GM12878 (cell line): ENCODE data around the gene GRK2. TPM values are rescaled to one million over a fixed set of nuclear protein-coding genes. Genes with fewer than 3 reads are reported as not detected.

Experiments used
- ATAC-seq: fragments of 200-7000 bp; cut with Tn5 transposase; 3 replicates; pipeline ENCODE4 v1.9.1; 2020; ENCODE audit warnings: mild to moderate bottlenecking, moderate library complexity
- BruUV-seq: library from RNA; stranded (reverse); fragments of 400-500 nt; replicated peaks from 2 replicates; lab custom pipeline; 2021; lab: Mats Ljungman, UMichigan
- CTCF ChIA-PET: fragments of 300-600 bp; sonication (Branson Sonifier 250); formaldehyde crosslinking; extraction: SDS; loops from one replicate; lab custom pipeline; 2021; ENCODE audit warnings: inconsistent platforms; lab: Yijun Ruan, JAX
- POLR2A ChIA-PET: fragments of 350-600 bp; formaldehyde crosslinking; extraction: SDS; loops from one replicate; lab custom pipeline; 2021; ENCODE audit warnings: inconsistent platforms; lab: Charles Lee
- RAD21 ChIA-PET: fragments of 300-600 bp; sonication (Branson Sonifier 250); formaldehyde crosslinking; loops from one replicate; lab custom pipeline; 2023; ENCODE audit warnings: antibody characterized with exemption; ENCODE audit not compliant: unreplicated experiment; lab: Charles Lee
- SMC1A ChIA-PET: fragments of 300-600 bp; sonication (Branson Sonifier 250); formaldehyde crosslinking; loops from one replicate; lab custom pipeline; 2023; ENCODE audit not compliant: unreplicated experiment, uncharacterized antibody; lab: Charles Lee
- DNase-seq: peaks from one replicate; pipeline ENCODE4 v3.0.0-alpha.2; 2011; ENCODE audit warnings: low read depth, low spot score
- FAIRE-seq: peaks from 3 replicates; lab custom pipeline; 2011; peaks lifted over from hg19 to GRCh38; lab: Jason Lieb, UNC
- H2AFZ ChIP-seq: 2 replicates; pipeline ENCODE4 v1.6.0; 2011; ENCODE audit warnings: low read depth, low read length, control low read depth; ENCODE audit not compliant: control insufficient read depth
- H3K27ac ChIP-seq: 2 replicates; pipeline ENCODE4 v1.5.1; 2011; ENCODE audit warnings: control low read depth; ENCODE audit not compliant: control insufficient read depth, insufficient read depth
- H3K27me3 ChIP-seq, 2 experiments: replicated peaks in 1 of 2; 2 replicates each; pipeline versions ENCODE4 v1.6.0 to v1.6.1; 2011; ENCODE audit warnings: low read length in 1 of 2; ENCODE audit not compliant: control insufficient read depth in 2 of 2, insufficient read depth in 2 of 2
- H3K36me3 ChIP-seq, 2 experiments: 2 replicates each; pipeline ENCODE4 v1.5.1; 2011; ENCODE audit warnings: low read length in 1 of 2; ENCODE audit not compliant: control insufficient read depth in 2 of 2, insufficient read depth in 2 of 2
- H3K4me1 ChIP-seq: 2 replicates; pipeline ENCODE4 v1.6.1; 2011; ENCODE audit warnings: mild to moderate bottlenecking, low read length, moderate library complexity, mixed read lengths; ENCODE audit not compliant: control insufficient read depth, insufficient read depth
- H3K4me2 ChIP-seq: 2 replicates; pipeline ENCODE4 v1.6.0; 2011; ENCODE audit warnings: control low read depth; ENCODE audit not compliant: control insufficient read depth, insufficient read depth
- H3K4me3 ChIP-seq: fragments of 200-600 bp; sonication (generic); 2 replicates; pipeline ENCODE4 v1.5.1; 2016
- H3K79me2 ChIP-seq: 2 replicates; pipeline ENCODE4 v1.6.0; 2011; ENCODE audit warnings: low read length; ENCODE audit not compliant: control insufficient read depth, insufficient read depth
- H3K9ac ChIP-seq: 2 replicates; pipeline ENCODE4 v1.8.0; 2011; ENCODE audit warnings: low read length, control low read depth, mixed read lengths; ENCODE audit not compliant: control insufficient read depth, insufficient read depth
- H3K9me3 ChIP-seq: replicated peaks from 3 replicates; pipeline ENCODE4 v1.5.1; 2011; ENCODE audit warnings: mild to moderate bottlenecking, low read length; ENCODE audit not compliant: control insufficient read depth, insufficient read depth
- H4K20me1 ChIP-seq: 2 replicates; pipeline ENCODE4 v1.6.0; 2011; ENCODE audit not compliant: control insufficient read depth, insufficient read depth
- ATF2 ChIP-seq: IDR thresholded peaks from 2 replicates; pipeline ENCODE4 v1.6.1; 2012; ENCODE audit warnings: low read length, inconsistent platforms
- CHD4 ChIP-seq: fragments of 200-600 bp; sonication (generic); IDR thresholded peaks from 2 replicates; pipeline ENCODE4 v1.6.1; 2016; ENCODE audit warnings: mild to moderate bottlenecking
- CREM ChIP-seq: IDR thresholded peaks from 2 replicates; pipeline ENCODE4 v1.6.1; 2014; ENCODE audit warnings: antibody characterized with exemption, low read depth
- GABPA ChIP-seq: IDR thresholded peaks from 2 replicates; pipeline ENCODE4 v1.6.1; 2014; ENCODE audit warnings: antibody characterized with exemption, low read depth, mild to moderate bottlenecking, inconsistent platforms
- HDGF ChIP-seq: fragments of 450-650 bp; IDR thresholded peaks from 2 replicates; pipeline ENCODE4 v1.6.1; 2016; ENCODE audit warnings: antibody characterized with exemption
- MLLT1 ChIP-seq: fragments of 450-650 bp; IDR thresholded peaks from 2 replicates; pipeline ENCODE4 v1.6.1; 2016; ENCODE audit warnings: mild to moderate bottlenecking
- MTA3 ChIP-seq: IDR thresholded peaks from 2 replicates; pipeline ENCODE4 v1.6.1; 2012; ENCODE audit warnings: low read length, inconsistent platforms, borderline replicate concordance
- POLR2A ChIP-seq: IDR thresholded peaks from 2 replicates; pipeline ENCODE4 v1.6.1; 2011; ENCODE audit warnings: low read depth, mild to moderate bottlenecking, low read length
- POLR2AphosphoS5 ChIP-seq: IDR thresholded peaks from 2 replicates; pipeline ENCODE4 v1.6.1; 2011; ENCODE audit warnings: mild to moderate bottlenecking, low read length, inconsistent platforms
- SMARCA5 ChIP-seq: fragments of 450-650 bp; IDR thresholded peaks from 2 replicates; pipeline ENCODE4 v1.6.1; 2017; ENCODE audit warnings: mild to moderate bottlenecking
- ZNF384 ChIP-seq: IDR thresholded peaks from 2 replicates; pipeline ENCODE4 v1.6.1; 2012; ENCODE audit warnings: low read depth, mild to moderate bottlenecking, low read length, improper control_type of control experiment, borderline replicate concordance
- ZNF687 ChIP-seq: fragments of 450-650 bp; IDR thresholded peaks from 2 replicates; pipeline ENCODE4 v1.6.1; 2017; ENCODE audit warnings: mild to moderate bottlenecking, moderate library complexity
- WGBS: methylation state at CpG from one replicate; pipeline ENCODE4 v1.1.6; 2016; ENCODE audit warnings: low lambda C conversion rate; ENCODE audit not compliant: insufficient replicate concordance, insufficient coverage; ENCODE audit errors: missing lambda C conversion rate; 5-methylcytosine and 5-hydroxymethylcytosine counted together
- in situ Hi-C: fragments of 300-500 bp; cut with MboI; formaldehyde crosslinking; loops from 9 replicates; pipeline ENCODE4 v1.14.3; 2018; ENCODE audit warnings: mixed read lengths
- intact Hi-C: fragments of 100-400 bp; cut with micrococcal nuclease; formaldehyde crosslinking; loops from one replicate; pipeline ENCODE4 v1.14.2; 2022; ENCODE audit not compliant: unreplicated experiment
- polyA plus RNA-seq, 11 experiments: library from polyadenylated mRNA; depleted of rRNA in 4 of 11; unstranded in 6 of 11; stranded (reverse) in 5 of 11; fragments of >200 nt; fragmentation: Nextera tagmentation in 4 of 11; fragmentation: Illumina TruSeq in 1 of 11; extraction: Ambion mirVana in 4 of 11; extraction: Trizol in 1 of 11; gene quantifications; 1 replicate in 1 of 11; 2 replicates in 10 of 11; pipeline versions ENCODE4 v1.2.1 to v1.2.3, GENCODE V29; 2011 to 2016; ENCODE audit warnings: inconsistent platforms in 2 of 11, missing spikeins in 2 of 11, low read depth in 1 of 11
- total RNA-seq, 4 experiments: library from RNA; depleted of rRNA in 3 of 4; stranded (reverse); fragments of >200 nt in 3 of 4; fragmentation: Illumina TruSeq in 1 of 4; extraction: Trizol in 1 of 4; gene quantifications; 2 replicates each; pipeline versions ENCODE4 v1.2.1 to v1.2.3, GENCODE V29; 2013 to 2021

The GRK2 gene
- total and polyA plus RNA-seq, 10 of the 15 experiments (the other 5 are each of a cell fraction or from before 2014, with no cell fraction given), result 1.0 to 160 (median 66.1) TPM

GRCh38 chr11:67287355-67288197 is 21.3 kb downstream of the GRK2 start:
- in situ Hi-C loops (no loop called here), intact Hi-C loops (loop anchor here (1.0 kb wide), 3 partner anchors 10 to 30 kb away; no protein-coding TSS in a partner anchor)
- WGBS, result 70% methylated on average over 14 of the region's 14 CpGs
- FAIRE-seq (no peak), ATAC-seq (no peak), DNase-seq (no peak)
- no TSS peak for BruUV-seq
- peaks cover 19% of the 10 kb centered on the region for H3K79me2 ChIP-seq
- H3K27ac ChIP-seq, result peak overlapping the region; percentile 99
- H3K4me3 ChIP-seq, result peak overlapping the region; percentile 97
- SMC1A ChIA-PET, result interaction anchor here (0.7 to 3.6 kb wide), 8 partner anchors 9 to 94 kb away, joined by 3 to 35 read pairs (median 5); partner anchors contain the start of gene POLD4
- POLR2A ChIA-PET, result interaction anchor here (0.7 to 3.3 kb wide), 10 partner anchors 10 to 64 kb away, joined by 3 to 46 read pairs (median 8); partner anchors contain the start of gene GRK2
- H3K4me1 ChIP-seq, result peaks cover 26% of the 10 kb centered on the region
- peak overlapping the region; percentile 94 for H3K4me2 ChIP-seq
- no peaks in the 10 kb centered on the region for H3K27me3 ChIP-seq
- RAD21 ChIA-PET, result interaction anchor here (0.9 to 4.0 kb wide), 8 partner anchors 10 to 94 kb away, joined by 3 to 28 read pairs (median 9); partner anchors contain the start of gene GRK2
- TF ChIP-seq ZNF384 (no peak), MLLT1 (0 out of 2 replicates have a peak, but pooled peaks have one; percentile 44), POLR2AphosphoS5 (peak; percentile 4; the same call in 1 of the 2 replicates), GABPA (no peak), ATF2 (0 out of 2 replicates have a peak, but pooled peaks have one; percentile 14), POLR2A (peak; percentile 17; the same call in 1 of the 2 replicates), CREM (no peak), MTA3 (peak; percentile 85; the same call in 1 of the 2 replicates), ZNF687 (no peak), CHD4 (no peak), SMARCA5 (no peak), HDGF (peak; percentile 71)
- no peaks in the 10 kb centered on the region for H3K9me3 ChIP-seq
- peaks cover 16 to 45% of the 10 kb centered on the region in 2 experiments; a peak in 3 of 4 replicates for H3K36me3 ChIP-seq
- H4K20me1 ChIP-seq, result no peaks in the 10 kb centered on the region
- H3K9ac ChIP-seq, result peak overlapping the region; percentile 96
- CTCF ChIA-PET, result interaction anchor here (1.0 to 3.1 kb wide), 10 partner anchors 10 to 94 kb away, joined by 3 to 18 read pairs (median 8); partner anchors contain the start of genes GRK2 and SSH3
- peak overlapping the region; percentile 68; the same call in 1 of the 2 replicates for H2AFZ ChIP-seq
